Smooth muscle cell (in vitro differentiated cells): ENCODE results near the gene EEF1AKMT3. TPM values are rescaled to one million over a fixed set of nuclear protein-coding genes. Genes with fewer than 3 reads are reported as not detected.

Experiments
- DNase-seq: peaks from one replicate; lab custom pipeline; 2025; ENCODE audit not compliant: unreplicated experiment; lab: John Stamatoyannopoulos, UW
- H2AFZ ChIP-seq: fragments of 200-600 bp; sonication (generic); 2 replicates; pipeline ENCODE4 v1.6.0; 2016; ENCODE audit warnings: antibody characterized with exemption, low read depth, mild to moderate bottlenecking
- H3F3A ChIP-seq: fragments of 200-600 bp; sonication (generic); 2 replicates; pipeline ENCODE4 v1.6.0; 2017; ENCODE audit warnings: antibody characterized with exemption, low read depth
- H3K27ac ChIP-seq: fragments of 200-600 bp; sonication (generic); 2 replicates; pipeline ENCODE4 v1.5.1; 2016; ENCODE audit warnings: low read depth, mild to moderate bottlenecking
- H3K27me3 ChIP-seq: fragments of 200-600 bp; sonication (generic); 2 replicates; pipeline ENCODE4 v1.6.1; 2016; ENCODE audit warnings: low read depth, mild to moderate bottlenecking
- H3K36me3 ChIP-seq: fragments of 200-600 bp; sonication (generic); 2 replicates; pipeline ENCODE4 v1.5.1; 2016; ENCODE audit warnings: low read depth
- H3K4me1 ChIP-seq: fragments of 200-600 bp; sonication (generic); 2 replicates; pipeline ENCODE4 v1.5.1; 2016; ENCODE audit warnings: low read depth
- H3K4me2 ChIP-seq: fragments of 200-600 bp; sonication (generic); 2 replicates; pipeline ENCODE4 v1.6.0; 2016; ENCODE audit warnings: mild to moderate bottlenecking
- H3K4me3 ChIP-seq: fragments of 200-600 bp; sonication (generic); 2 replicates; pipeline ENCODE4 v1.5.1; 2016; ENCODE audit warnings: mild to moderate bottlenecking
- H3K79me2 ChIP-seq: fragments of 200-600 bp; sonication (generic); 2 replicates; pipeline ENCODE4 v1.6.0; 2016; ENCODE audit warnings: low read depth, mild to moderate bottlenecking
- H3K9ac ChIP-seq: fragments of 200-600 bp; sonication (generic); 2 replicates; pipeline ENCODE4 v1.6.0; 2016; ENCODE audit warnings: low read depth
- H3K9me3 ChIP-seq: fragments of 200-600 bp; sonication (generic); replicated peaks from 2 replicates; pipeline ENCODE4 v1.5.1; 2016; ENCODE audit warnings: low read depth
- H4K20me1 ChIP-seq: fragments of 200-600 bp; sonication (generic); 2 replicates; pipeline ENCODE4 v1.6.0; 2016; ENCODE audit warnings: low read depth
- WGBS: methylation state at CpG from one replicate; pipeline ENCODE4 v1.1.7; 2016; ENCODE audit warnings: low lambda C conversion rate; 5-methylcytosine and 5-hydroxymethylcytosine counted together
- polyA plus RNA-seq: library from polyadenylated mRNA; unstranded; fragments of >200 nt; fragmentation: Nextera tagmentation; extraction: Ambion mirVana; gene quantifications from 2 replicates; pipeline ENCODE4 v1.2.1, GENCODE V29; 2016
- total RNA-seq: library from RNA; depleted of rRNA; stranded (reverse); fragments of >200 nt; gene quantifications from 2 replicates; pipeline ENCODE4 v1.2.3, GENCODE V29; 2014
- TF ChIP-seq, protein P1 (sequence below): fragments of 200-600 bp; sonication (generic); IDR thresholded peaks from 2 replicates; pipeline ENCODE4 v1.5.1; 2017; ENCODE audit warnings: borderline replicate concordance, mild to moderate bottlenecking, antibody characterized with exemption; ENCODE audit not compliant: insufficient read depth, poor library complexity, severe bottlenecking

EEF1AKMT3 gene
- total and polyA plus RNA-seq, 2 experiments from 2014 or later, result 8.0 to 9.0 TPM

DNA sequence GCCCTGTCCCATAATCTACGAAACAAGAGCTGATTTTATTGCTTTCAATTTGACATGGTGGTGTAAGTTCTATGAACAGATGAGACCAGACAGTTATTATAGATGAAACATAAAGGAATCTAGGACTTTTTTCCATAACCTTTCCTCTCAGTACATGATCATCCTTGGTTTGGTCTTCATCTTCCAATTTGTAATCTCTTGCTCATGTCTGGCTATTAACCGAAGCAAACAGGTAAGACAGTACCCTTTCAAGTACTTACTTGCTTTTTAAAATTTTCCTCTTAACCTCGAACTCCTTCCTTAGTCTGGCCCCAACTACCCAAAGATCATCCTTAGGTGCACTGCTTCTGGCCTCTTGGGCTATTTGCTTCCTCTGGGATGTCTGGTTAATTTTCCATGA, 26.4 kb upstream of the EEF1AKMT3 start:
- peak overlapping the region; percentile 73 for H3K4me3 ChIP-seq
- H3K27me3 ChIP-seq, result peaks cover 22% of the 10 kb centered on the region
- peaks cover 17% of the 10 kb centered on the region for H3K79me2 ChIP-seq
- peak overlapping the region; percentile 92 for H3K27ac ChIP-seq
- H3F3A ChIP-seq, result peaks cover 18% of the 10 kb centered on the region
- peak overlapping the region; percentile 86 for H3K4me2 ChIP-seq
- DNase-seq, result no peak
- no peak overlapping the region for H2AFZ ChIP-seq
- H3K9me3 ChIP-seq, result no peaks in the 10 kb centered on the region
- WGBS, result 96% methylated on average over 3 of the region's 3 CpGs
- H4K20me1 ChIP-seq, result no peaks in the 10 kb centered on the region
- no peak overlapping the region for H3K9ac ChIP-seq
- H3K4me1 ChIP-seq, result peaks cover 8% of the 10 kb centered on the region
- no peaks in the 10 kb centered on the region for H3K36me3 ChIP-seq
- TF ChIP-seq, protein P1, sequence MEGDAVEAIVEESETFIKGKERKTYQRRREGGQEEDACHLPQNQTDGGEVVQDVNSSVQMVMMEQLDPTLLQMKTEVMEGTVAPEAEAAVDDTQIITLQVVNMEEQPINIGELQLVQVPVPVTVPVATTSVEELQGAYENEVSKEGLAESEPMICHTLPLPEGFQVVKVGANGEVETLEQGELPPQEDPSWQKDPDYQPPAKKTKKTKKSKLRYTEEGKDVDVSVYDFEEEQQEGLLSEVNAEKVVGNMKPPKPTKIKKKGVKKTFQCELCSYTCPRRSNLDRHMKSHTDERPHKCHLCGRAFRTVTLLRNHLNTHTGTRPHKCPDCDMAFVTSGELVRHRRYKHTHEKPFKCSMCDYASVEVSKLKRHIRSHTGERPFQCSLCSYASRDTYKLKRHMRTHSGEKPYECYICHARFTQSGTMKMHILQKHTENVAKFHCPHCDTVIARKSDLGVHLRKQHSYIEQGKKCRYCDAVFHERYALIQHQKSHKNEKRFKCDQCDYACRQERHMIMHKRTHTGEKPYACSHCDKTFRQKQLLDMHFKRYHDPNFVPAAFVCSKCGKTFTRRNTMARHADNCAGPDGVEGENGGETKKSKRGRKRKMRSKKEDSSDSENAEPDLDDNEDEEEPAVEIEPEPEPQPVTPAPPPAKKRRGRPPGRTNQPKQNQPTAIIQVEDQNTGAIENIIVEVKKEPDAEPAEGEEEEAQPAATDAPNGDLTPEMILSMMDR, result no peak

DNA sequence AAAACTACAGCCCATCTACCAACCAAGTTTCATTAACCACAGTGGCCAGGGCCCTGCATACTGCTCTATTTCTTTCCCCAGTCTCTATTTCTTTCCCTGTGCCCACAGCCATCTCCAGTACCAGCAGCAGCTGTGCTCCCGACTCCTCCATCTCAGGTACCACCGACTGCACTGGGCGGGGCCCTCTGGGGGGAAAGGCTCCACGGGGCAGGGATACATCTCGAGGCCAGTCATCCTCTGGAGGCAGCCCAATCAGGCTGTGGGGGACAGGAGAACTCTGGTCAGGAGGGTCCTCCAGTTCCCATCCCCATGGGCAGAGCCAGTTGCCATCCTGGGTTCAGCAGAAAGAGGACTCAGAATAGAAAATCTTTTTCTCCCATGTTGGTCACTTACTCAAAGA, 23.4 kb upstream of the EEF1AKMT3 start:
- H3K27me3 ChIP-seq, result peaks cover 6% of the 10 kb centered on the region
- TF ChIP-seq, protein P1, result no peak
- H3K4me2 ChIP-seq, result no peak overlapping the region
- no peaks in the 10 kb centered on the region for H3K9me3 ChIP-seq
- H2AFZ ChIP-seq, result no peak overlapping the region
- no peak for DNase-seq
- no peak overlapping the region for H3K4me3 ChIP-seq
- H3K36me3 ChIP-seq, result no peaks in the 10 kb centered on the region
- no peak overlapping the region for H3K27ac ChIP-seq
- peaks cover 23% of the 10 kb centered on the region for H3K79me2 ChIP-seq
- no peaks in the 10 kb centered on the region for H4K20me1 ChIP-seq
- WGBS, result 96% methylated on average over 5 of the region's 5 CpGs
- peaks cover 22% of the 10 kb centered on the region for H3F3A ChIP-seq
- H3K4me1 ChIP-seq, result peaks cover 19% of the 10 kb centered on the region
- no peak overlapping the region for H3K9ac ChIP-seq

DNA sequence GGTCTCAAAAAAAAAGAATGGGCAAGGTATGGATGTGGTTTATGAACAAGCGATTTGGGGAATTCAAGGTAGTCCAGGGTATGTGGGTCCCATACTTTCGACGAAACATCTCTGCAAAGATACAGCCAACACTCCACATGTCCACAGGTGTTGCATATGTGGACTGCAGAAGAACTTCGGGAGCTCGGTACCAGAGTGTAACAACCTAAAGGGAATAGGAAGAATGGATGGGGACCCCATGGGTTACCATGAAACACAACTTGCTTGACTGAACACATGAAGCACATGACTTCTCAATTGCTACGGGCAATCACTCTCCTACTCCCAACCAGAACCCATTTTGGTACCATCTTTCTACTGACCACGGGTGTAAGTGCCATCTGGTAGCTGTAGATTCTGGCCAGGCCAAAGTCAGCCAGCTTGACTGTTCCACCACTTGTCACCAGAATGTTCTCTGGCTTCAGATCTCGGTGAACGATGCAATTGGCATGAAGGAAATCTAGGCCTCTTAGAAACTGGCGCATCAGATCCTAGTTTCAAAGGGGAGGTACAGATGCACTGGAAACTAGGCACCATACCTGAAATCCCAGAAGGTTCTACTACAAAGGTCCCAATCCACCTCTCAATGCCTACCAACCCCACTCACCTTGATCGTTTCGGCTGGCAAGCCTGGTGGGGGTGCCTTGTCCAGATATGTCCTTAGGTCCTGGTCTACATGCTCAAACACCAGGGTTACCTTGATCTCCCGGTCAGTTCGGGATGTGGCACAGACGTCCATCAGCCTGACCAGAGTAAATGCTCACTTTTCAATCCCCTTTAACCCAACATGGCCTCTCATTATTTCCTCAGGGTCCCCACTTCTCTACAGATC, 21.6 kb upstream of the EEF1AKMT3 start:
- peaks cover 19% of the 10 kb centered on the region for H3F3A ChIP-seq
- H3K36me3 ChIP-seq, result no peaks in the 10 kb centered on the region
- H3K79me2 ChIP-seq, result peaks cover 23% of the 10 kb centered on the region
- H3K4me2 ChIP-seq, result peak overlapping the region; percentile 92
- peaks cover 15% of the 10 kb centered on the region for H3K27me3 ChIP-seq
- TF ChIP-seq, protein P1, result no peak
- no peak overlapping the region for H2AFZ ChIP-seq
- peak overlapping the region; percentile 93 for H3K9ac ChIP-seq
- peaks cover 19% of the 10 kb centered on the region for H3K4me1 ChIP-seq
- H3K27ac ChIP-seq, result peak overlapping the region; percentile 91
- WGBS, result 96% methylated on average over 15 of the region's 15 CpGs
- H3K9me3 ChIP-seq, result no peaks in the 10 kb centered on the region
- H3K4me3 ChIP-seq, result peak overlapping the region; percentile 62
- no peak for DNase-seq
- H4K20me1 ChIP-seq, result no peaks in the 10 kb centered on the region
